Measurements from ENCODE around the gene EGFR.

GRCh38 chr7:55187701-55188491 is 169.1 kb downstream of the EGFR start:
- TF ChIP-seq, protein P1, sequence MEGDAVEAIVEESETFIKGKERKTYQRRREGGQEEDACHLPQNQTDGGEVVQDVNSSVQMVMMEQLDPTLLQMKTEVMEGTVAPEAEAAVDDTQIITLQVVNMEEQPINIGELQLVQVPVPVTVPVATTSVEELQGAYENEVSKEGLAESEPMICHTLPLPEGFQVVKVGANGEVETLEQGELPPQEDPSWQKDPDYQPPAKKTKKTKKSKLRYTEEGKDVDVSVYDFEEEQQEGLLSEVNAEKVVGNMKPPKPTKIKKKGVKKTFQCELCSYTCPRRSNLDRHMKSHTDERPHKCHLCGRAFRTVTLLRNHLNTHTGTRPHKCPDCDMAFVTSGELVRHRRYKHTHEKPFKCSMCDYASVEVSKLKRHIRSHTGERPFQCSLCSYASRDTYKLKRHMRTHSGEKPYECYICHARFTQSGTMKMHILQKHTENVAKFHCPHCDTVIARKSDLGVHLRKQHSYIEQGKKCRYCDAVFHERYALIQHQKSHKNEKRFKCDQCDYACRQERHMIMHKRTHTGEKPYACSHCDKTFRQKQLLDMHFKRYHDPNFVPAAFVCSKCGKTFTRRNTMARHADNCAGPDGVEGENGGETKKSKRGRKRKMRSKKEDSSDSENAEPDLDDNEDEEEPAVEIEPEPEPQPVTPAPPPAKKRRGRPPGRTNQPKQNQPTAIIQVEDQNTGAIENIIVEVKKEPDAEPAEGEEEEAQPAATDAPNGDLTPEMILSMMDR (conservative IDR thresholded peaks at IDR 0.05): no peak
- TF ChIP-seq ZFX (IDR thresholded peaks at IDR 0.05): no peak

Measured in C4-2B (cell line).